Measurements from ENCODE around the gene SPOP.

- TF ChIP-seq, protein P1, sequence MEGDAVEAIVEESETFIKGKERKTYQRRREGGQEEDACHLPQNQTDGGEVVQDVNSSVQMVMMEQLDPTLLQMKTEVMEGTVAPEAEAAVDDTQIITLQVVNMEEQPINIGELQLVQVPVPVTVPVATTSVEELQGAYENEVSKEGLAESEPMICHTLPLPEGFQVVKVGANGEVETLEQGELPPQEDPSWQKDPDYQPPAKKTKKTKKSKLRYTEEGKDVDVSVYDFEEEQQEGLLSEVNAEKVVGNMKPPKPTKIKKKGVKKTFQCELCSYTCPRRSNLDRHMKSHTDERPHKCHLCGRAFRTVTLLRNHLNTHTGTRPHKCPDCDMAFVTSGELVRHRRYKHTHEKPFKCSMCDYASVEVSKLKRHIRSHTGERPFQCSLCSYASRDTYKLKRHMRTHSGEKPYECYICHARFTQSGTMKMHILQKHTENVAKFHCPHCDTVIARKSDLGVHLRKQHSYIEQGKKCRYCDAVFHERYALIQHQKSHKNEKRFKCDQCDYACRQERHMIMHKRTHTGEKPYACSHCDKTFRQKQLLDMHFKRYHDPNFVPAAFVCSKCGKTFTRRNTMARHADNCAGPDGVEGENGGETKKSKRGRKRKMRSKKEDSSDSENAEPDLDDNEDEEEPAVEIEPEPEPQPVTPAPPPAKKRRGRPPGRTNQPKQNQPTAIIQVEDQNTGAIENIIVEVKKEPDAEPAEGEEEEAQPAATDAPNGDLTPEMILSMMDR (IDR thresholded peaks at IDR 0.05) = no peak
- TF ChIP-seq POLR2A (IDR thresholded peaks at IDR 0.05) = no peak
Measured at GRCh38 chr17:49588312-49588711, 89.6 kb downstream of the SPOP start.
